Lung (tissue), 12 donors: ENCODE results near the gene PRR20G. TPM values are rescaled to one million over a fixed set of nuclear protein-coding genes. Genes with fewer than 3 reads are reported as not detected.

ENCODE experiments used
- ATAC-seq: fragments of 200-7000 bp; cut with Tn5 transposase; one replicate; pipeline ENCODE4 v1.9.1; 2020; ENCODE audit warnings: moderate number of reproducible peaks; ENCODE audit not compliant: insufficient read depth, low FRiP score
- DNase-seq, 3 donors: peaks; one replicate each; pipeline ENCODE4 v3.0.0-alpha.2; 2013 to 2017
- H3K27ac ChIP-seq, 2 donors: one replicate each; pipeline ENCODE4 v1.5.1; 2013; ENCODE audit warnings: mild to moderate bottlenecking in 2 of 2, moderate library complexity in 2 of 2, control low read depth in 1 of 2, inconsistent platforms in 1 of 2, low read depth in 1 of 2, low read length in 1 of 2
- H3K27me3 ChIP-seq, 3 donors: one replicate each; pipeline ENCODE4 v1.5.1; 2013; ENCODE audit warnings: low read length in 2 of 3; ENCODE audit not compliant: control insufficient read depth in 3 of 3, insufficient read depth in 3 of 3
- H3K36me3 ChIP-seq, 4 donors: one replicate each; pipeline ENCODE4 v1.5.1; 2013; ENCODE audit warnings: low read length in 4 of 4, mild to moderate bottlenecking in 1 of 4, moderate library complexity in 1 of 4; ENCODE audit not compliant: control insufficient read depth in 4 of 4, insufficient read depth in 4 of 4
- H3K4me1 ChIP-seq, 5 donors: one replicate each; pipeline ENCODE4 v1.5.1; 2013; ENCODE audit warnings: low read length in 5 of 5, mild to moderate bottlenecking in 2 of 5, moderate library complexity in 1 of 5; ENCODE audit not compliant: control insufficient read depth in 5 of 5, insufficient read depth in 5 of 5
- H3K4me3 ChIP-seq: one replicate; pipeline ENCODE4 v1.5.1; 2013; ENCODE audit warnings: mild to moderate bottlenecking, control low read depth, moderate library complexity
- H3K9ac ChIP-seq, 2 donors: one replicate each; pipeline ENCODE4 v1.5.1; 2013; ENCODE audit warnings: low read length in 2 of 2, control low read depth in 1 of 2; ENCODE audit not compliant: insufficient read depth in 1 of 2
- H3K9me3 ChIP-seq, 4 donors: one replicate each; pipeline ENCODE4 v1.5.1; 2013; ENCODE audit warnings: low read length in 3 of 4, mild to moderate bottlenecking in 1 of 4, moderate library complexity in 1 of 4; ENCODE audit not compliant: control insufficient read depth in 4 of 4, insufficient read depth in 3 of 4
- CTCF ChIP-seq: IDR thresholded peaks from 2 replicates; pipeline ENCODE4 v1.5.1; 2012; ENCODE audit warnings: mild to moderate bottlenecking; ENCODE audit errors: control extremely low read depth, extremely low read depth
- WGBS, 2 donors: extraction: QIAGEN DNeasy Blood & Tissue Kit; methylation state at CpG; one replicate each; pipeline ENCODE4 v1.1.7; 2013; 5-methylcytosine and 5-hydroxymethylcytosine counted together
- polyA plus RNA-seq, 2 donors: library from polyadenylated mRNA; stranded (reverse); fragments of 200-250 nt; gene quantifications; one replicate each; pipeline ENCODE4 v1.2.1, GENCODE V29; 2013
- total RNA-seq, 2 donors: library from RNA; depleted of rRNA in 1 of 2; stranded (reverse); fragments of >200 nt in 1 of 2; gene quantifications; one replicate each; pipeline ENCODE4 v1.2.1, GENCODE V29; 2014 to 2021
- donor health status: control.
- donor health status: control.
- donor health status: Bipolar disorder and iron deficiency.
- donor health status: healthy.
- donor health status: DM: yes; HTN: yes; CAD: no.

The PRR20G gene
- total and polyA plus RNA-seq, 4 donors: 0.05 TPM; not detected in 3

- TF ChIP-seq CTCF: no peak
- no peak overlapping the region for H3K9ac ChIP-seq
- peaks cover 0 to 2% (median 0%) of the 10 kb centered on the region in 3 donors for H3K27me3 ChIP-seq
- H3K36me3 ChIP-seq: no peaks in the 10 kb centered on the region
- ATAC-seq: no peak
- no peaks in the 10 kb centered on the region for H3K4me1 ChIP-seq
- H3K9me3 ChIP-seq: peaks cover 0 to 2% (median 0%) of the 10 kb centered on the region in 4 donors
- no peak for DNase-seq
- no peak overlapping the region for H3K4me3 ChIP-seq
- H3K27ac ChIP-seq: no peak overlapping the region
Observed at GRCh38 chr3:127276995-127277394, 10.9 kb downstream of the PRR20G start.

- no peak for TF ChIP-seq CTCF
- Histone ChIP-seq H3K36me3 (no peaks in the 10 kb centered on the region), H3K9me3 (peaks cover 0 to 2% (median 0%) of the 10 kb centered on the region in 4 donors), H3K27me3 (peaks cover 0 to 2% (median 0%) of the 10 kb centered on the region in 3 donors), H3K4me3 (no peak overlapping the region), H3K9ac (no peak overlapping the region), H3K4me1 (no peaks in the 10 kb centered on the region), H3K27ac (no peak overlapping the region)
- ATAC-seq: no peak
- DNase-seq: no peak
- 71 to 79% methylated on average over 1 of the region's 1 CpG for WGBS, 2 donors
Observed at GRCh38 chr3:127276396-127276795, 11.4 kb downstream of the PRR20G start.

DNA sequence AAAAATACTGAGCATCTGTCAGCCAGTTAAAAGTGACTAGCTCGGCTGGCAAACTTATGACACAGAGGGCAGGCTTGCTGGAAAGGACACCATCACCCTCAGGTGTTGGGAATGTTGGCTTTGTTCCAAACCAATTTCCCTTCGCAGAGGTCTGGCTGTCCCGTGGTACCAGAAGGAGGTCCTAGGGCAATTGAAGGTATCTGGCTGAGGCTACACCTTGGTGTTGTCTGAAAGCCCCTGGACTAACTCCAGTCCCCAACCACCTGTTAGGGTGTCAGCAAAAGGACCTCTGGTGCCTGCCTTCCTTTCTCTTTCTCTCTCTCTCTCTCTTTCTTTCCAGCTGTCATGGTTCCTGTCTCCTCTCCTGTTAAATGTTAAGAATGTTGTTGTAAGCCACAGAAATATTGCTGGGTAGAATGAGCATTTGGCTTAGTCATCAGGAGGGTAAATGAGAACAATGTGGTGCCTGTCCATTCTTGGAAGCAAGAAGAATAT lies 12.5 kb downstream of the PRR20G start:
- no peaks in the 10 kb centered on the region for H3K36me3 ChIP-seq
- no peaks in the 10 kb centered on the region for H3K4me1 ChIP-seq
- DNase-seq (no peak), ATAC-seq (no peak)
- peaks cover 0 to 2% (median 0%) of the 10 kb centered on the region in 3 donors for H3K27me3 ChIP-seq
- H3K27ac ChIP-seq: no peak overlapping the region
- H3K4me3 ChIP-seq: no peak overlapping the region
- WGBS, 2 donors: 68 to 81% methylated on average over 3 of the region's 3 CpGs
- peaks cover 0 to 4% (median 0%) of the 10 kb centered on the region in 4 donors for H3K9me3 ChIP-seq
- H3K9ac ChIP-seq: no peak overlapping the region
- no peak for TF ChIP-seq CTCF

DNA sequence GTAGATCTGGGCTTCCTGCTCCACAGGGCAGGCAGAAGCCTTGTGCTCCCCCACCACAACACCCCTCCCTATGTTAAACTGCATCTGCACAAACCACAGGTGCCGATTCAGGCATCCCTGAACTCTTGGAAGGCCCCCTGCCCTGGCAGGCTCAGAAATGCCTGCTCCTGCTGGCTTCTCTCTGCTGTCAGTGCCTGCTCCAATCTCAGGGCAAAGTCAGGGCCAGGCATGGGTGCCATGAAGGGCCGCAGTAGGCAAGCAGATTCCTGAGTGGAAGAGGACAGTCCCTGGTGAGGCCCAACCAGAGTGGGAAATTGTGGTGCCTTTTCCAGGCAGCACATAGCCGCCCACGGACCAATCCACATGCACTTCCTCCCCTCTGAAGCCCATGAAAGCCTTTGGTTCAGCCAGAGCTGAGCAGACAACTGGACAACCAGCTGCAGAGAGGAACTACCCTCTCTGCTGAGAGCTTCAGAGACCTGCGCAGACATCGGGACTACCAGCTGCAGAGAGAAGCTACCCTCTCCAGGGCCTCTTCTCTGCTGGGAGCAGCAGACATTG lies 13.6 kb downstream of the PRR20G start:
- Histone ChIP-seq H3K27me3 (peaks cover 0 to 2% (median 0%) of the 10 kb centered on the region in 3 donors), H3K36me3 (no peaks in the 10 kb centered on the region), H3K4me1 (no peaks in the 10 kb centered on the region), H3K4me3 (no peak overlapping the region), H3K9me3 (peaks cover 0 to 4% (median 1%) of the 10 kb centered on the region in 4 donors), H3K27ac (no peak overlapping the region), H3K9ac (no peak overlapping the region)
- 79 to 82% methylated on average over 6 of the region's 6 CpGs for WGBS, 2 donors
- no peak for DNase-seq
- ATAC-seq: no peak
- TF ChIP-seq CTCF: no peak
